Trophoblast cell (in vitro differentiated cells and primary cell): ENCODE results near the gene CYP4Z1.
"Not testable (repeated sequence)": the region's sequence is repeated elsewhere in the genome, so short reads cannot be mapped to it uniquely, and the experiment has no call there.

Experiments used
- DNase-seq, 2 donors: peaks; one replicate each; pipeline ENCODE4 v3.0.0-alpha.2; 2016
- H2AFZ ChIP-seq: 2 replicates; pipeline ENCODE4 v1.6.1; 2013; ENCODE audit warnings: low read length, moderate library complexity, mild to moderate bottlenecking; ENCODE audit not compliant: insufficient read depth, poor library complexity
- H2AK5ac ChIP-seq: 2 replicates; pipeline ENCODE4 v1.6.1; 2013; ENCODE audit warnings: mild to moderate bottlenecking, low read length
- H2BK120ac ChIP-seq: 2 replicates; pipeline ENCODE4 v1.6.1; 2013; ENCODE audit warnings: low read length, mild to moderate bottlenecking, moderate library complexity; ENCODE audit not compliant: insufficient read depth, poor library complexity
- H2BK12ac ChIP-seq: 2 replicates; pipeline ENCODE4 v1.6.1; 2013; ENCODE audit warnings: mild to moderate bottlenecking, low read length, moderate library complexity
- H2BK5ac ChIP-seq: 2 replicates; pipeline ENCODE4 v1.6.1; 2013; ENCODE audit warnings: low read length, low read depth, moderate library complexity, mild to moderate bottlenecking; ENCODE audit not compliant: poor library complexity
- H3K14ac ChIP-seq: 2 replicates; pipeline ENCODE4 v1.6.1; 2013; ENCODE audit warnings: mild to moderate bottlenecking, low read length
- H3K18ac ChIP-seq: 2 replicates; pipeline ENCODE4 v1.6.1; 2013; ENCODE audit warnings: mild to moderate bottlenecking, low read length
- H3K23ac ChIP-seq: 2 replicates; pipeline ENCODE4 v1.6.1; 2013; ENCODE audit warnings: low read length
- H3K27ac ChIP-seq: 2 replicates; pipeline ENCODE4 v1.5.1; 2013; ENCODE audit warnings: low read depth, mild to moderate bottlenecking, inconsistent platforms, low read length, moderate library complexity
- H3K27me3 ChIP-seq: 2 replicates; pipeline ENCODE4 v1.6.1; 2013; ENCODE audit warnings: inconsistent platforms, mild to moderate bottlenecking, low read length, moderate library complexity; ENCODE audit not compliant: insufficient read depth
- H3K36me3 ChIP-seq, 2 experiments: 1 replicate in 1 of 2; 2 replicates in 1 of 2; pipeline ENCODE4 v1.6.1; 2013; ENCODE audit warnings: low read length in 2 of 2, mild to moderate bottlenecking in 2 of 2, moderate library complexity in 1 of 2; ENCODE audit not compliant: insufficient read depth in 2 of 2, control insufficient read depth in 1 of 2
- H3K4ac ChIP-seq: 2 replicates; pipeline ENCODE4 v1.6.1; 2013; ENCODE audit warnings: low read depth, mild to moderate bottlenecking, low read length, moderate library complexity
- H3K4me1 ChIP-seq, 2 experiments: 1 replicate in 1 of 2; 2 replicates in 1 of 2; pipeline ENCODE4 v1.6.1; 2013; ENCODE audit warnings: low read length in 2 of 2, mild to moderate bottlenecking in 2 of 2, moderate library complexity in 1 of 2; ENCODE audit not compliant: insufficient read depth in 2 of 2, control insufficient read depth in 1 of 2
- H3K4me2 ChIP-seq: 2 replicates; pipeline ENCODE4 v1.6.1; 2013; ENCODE audit warnings: inconsistent platforms, mild to moderate bottlenecking, low read length, moderate library complexity
- H3K4me3 ChIP-seq: 2 replicates; pipeline ENCODE4 v1.5.1; 2013; ENCODE audit warnings: mild to moderate bottlenecking, low read depth, low read length, inconsistent platforms
- H3K79me1 ChIP-seq: one replicate; pipeline ENCODE4 v1.6.1; 2013; ENCODE audit warnings: low read length
- H3K79me2 ChIP-seq: 2 replicates; pipeline ENCODE4 v1.6.1; 2013; ENCODE audit warnings: low read length, mild to moderate bottlenecking; ENCODE audit not compliant: control insufficient read depth, insufficient read depth, poor library complexity
- H3K9ac ChIP-seq: 2 replicates; pipeline ENCODE4 v1.6.1; 2013; ENCODE audit warnings: mild to moderate bottlenecking, low read length
- H3K9me3 ChIP-seq: 2 replicates; pipeline ENCODE4 v1.6.1; 2013; ENCODE audit warnings: low read depth, mild to moderate bottlenecking, control low read depth, inconsistent platforms, low read length; ENCODE audit not compliant: insufficient read depth
- H4K12ac ChIP-seq: 2 replicates; pipeline ENCODE4 v1.6.1; 2013; ENCODE audit warnings: low read depth, mild to moderate bottlenecking, low read length, moderate library complexity
- H4K8ac ChIP-seq: 2 replicates; pipeline ENCODE4 v1.6.1; 2013; ENCODE audit warnings: low read depth, mild to moderate bottlenecking, low read length, moderate library complexity
- H4K91ac ChIP-seq: one replicate; pipeline ENCODE4 v1.6.1; 2013; ENCODE audit warnings: low read depth, mild to moderate bottlenecking, low read length, moderate library complexity
- WGBS: extraction: QIAGEN DNeasy Blood & Tissue Kit; methylation state at CpG from one replicate; pipeline ENCODE4 v1.1.7; 2013; ENCODE audit warnings: missing lambda C conversion rate; ENCODE audit not compliant: insufficient read length, insufficient coverage; ENCODE audit errors: extremely low coverage; 5-methylcytosine and 5-hydroxymethylcytosine counted together

Gene CYP4Z1

GRCh38 chr1:47128854-47129253, 61.8 kb downstream of the CYP4Z1 start:
- H4K12ac ChIP-seq, H3K27ac ChIP-seq, H3K9me3 ChIP-seq, H3K9ac ChIP-seq, H3K18ac ChIP-seq, H2BK120ac ChIP-seq, H2BK12ac ChIP-seq, H2AK5ac ChIP-seq, H3K79me2 ChIP-seq, H2BK5ac ChIP-seq, H3K27me3 ChIP-seq, H3K23ac ChIP-seq, H3K14ac ChIP-seq, H4K91ac ChIP-seq, DNase-seq, H3K79me1 ChIP-seq, H3K4me3 ChIP-seq, H4K8ac ChIP-seq, H2AFZ ChIP-seq, H3K36me3 ChIP-seq, H3K4me2 ChIP-seq, H3K4me1 ChIP-seq, H3K4ac ChIP-seq: not testable (repeated sequence)
- WGBS: no CpG with 5 or more reads among the region's 2 CpGs

DNA sequence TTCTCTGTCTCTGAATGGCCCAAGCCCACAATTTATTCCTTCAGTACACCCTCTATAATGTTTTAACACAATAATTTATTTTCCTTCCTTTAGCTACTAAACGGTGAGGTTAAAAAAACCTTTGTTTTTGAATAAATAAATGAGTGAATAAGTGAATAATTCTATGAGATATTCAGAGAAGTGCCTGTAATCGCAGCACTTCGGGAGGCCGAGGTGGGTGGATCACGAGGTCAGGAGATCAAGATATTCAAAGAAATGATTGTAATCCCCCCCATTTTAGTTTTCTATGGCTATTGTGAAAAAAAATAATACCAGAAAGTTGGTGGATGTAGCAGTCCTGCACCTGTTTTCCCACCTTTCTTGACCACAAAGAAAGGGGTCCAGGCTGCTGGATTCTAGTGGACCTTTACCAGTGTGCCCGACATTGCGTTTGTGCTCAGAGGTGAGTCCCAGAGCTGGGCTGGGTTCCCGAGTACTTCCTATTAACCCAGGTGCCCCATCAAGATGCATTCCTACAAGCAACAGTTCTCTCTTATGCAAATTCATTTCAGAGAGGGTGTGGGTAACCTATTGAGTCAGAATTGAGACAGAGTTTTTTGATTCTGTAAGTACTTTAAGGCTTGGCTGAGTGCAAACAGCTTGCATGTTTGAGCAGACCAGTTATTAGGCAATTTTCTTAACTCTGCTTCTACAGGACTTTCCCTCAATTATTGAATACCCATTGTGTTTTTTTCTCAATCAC, 62.6 kb downstream of the CYP4Z1 start:
- H3K4ac ChIP-seq, H3K4me3 ChIP-seq, H3K27me3 ChIP-seq, H2BK12ac ChIP-seq, H2AK5ac ChIP-seq, H4K91ac ChIP-seq, H3K79me1 ChIP-seq, H2AFZ ChIP-seq, H3K14ac ChIP-seq, H3K4me1 ChIP-seq, H3K79me2 ChIP-seq, H3K27ac ChIP-seq, H2BK5ac ChIP-seq, H3K23ac ChIP-seq, H4K8ac ChIP-seq, H3K9ac ChIP-seq, H3K18ac ChIP-seq, H3K4me2 ChIP-seq, H2BK120ac ChIP-seq, DNase-seq, H4K12ac ChIP-seq, H3K9me3 ChIP-seq, H3K36me3 ChIP-seq: not testable (repeated sequence)
- no CpG with 5 or more reads among the region's 8 CpGs for WGBS

DNA sequence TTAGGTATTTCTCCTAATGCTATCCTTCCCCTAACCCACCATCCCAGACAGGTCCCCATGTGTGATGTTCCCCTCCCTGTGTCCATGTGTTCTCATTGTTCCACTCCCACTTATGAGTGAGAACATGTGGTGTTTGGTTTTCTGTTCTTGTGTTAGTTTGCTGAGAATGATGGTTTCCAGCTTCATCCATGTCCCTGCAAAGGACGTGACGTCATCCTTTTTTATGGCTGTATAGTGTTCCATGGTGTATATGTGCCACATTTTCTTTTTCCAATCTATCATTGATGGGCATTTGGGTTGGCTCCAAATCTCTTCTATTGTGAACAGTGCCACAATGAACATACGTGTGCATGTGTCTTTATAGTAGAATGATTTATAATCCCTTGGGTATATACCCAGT, 65.6 kb downstream of the CYP4Z1 start:
- not testable (repeated sequence) for H2BK120ac ChIP-seq, H3K4me1 ChIP-seq, H3K4me2 ChIP-seq, H2BK12ac ChIP-seq, H3K36me3 ChIP-seq, DNase-seq, H3K9me3 ChIP-seq, H3K23ac ChIP-seq, H4K12ac ChIP-seq, H3K18ac ChIP-seq, H3K79me1 ChIP-seq, H3K4me3 ChIP-seq, H4K8ac ChIP-seq, H2AK5ac ChIP-seq, H3K27me3 ChIP-seq, H3K27ac ChIP-seq, H3K14ac ChIP-seq, H2BK5ac ChIP-seq, H3K79me2 ChIP-seq, H4K91ac ChIP-seq, H3K4ac ChIP-seq, H3K9ac ChIP-seq, H2AFZ ChIP-seq
- no CpG with 5 or more reads among the region's 3 CpGs for WGBS

DNA sequence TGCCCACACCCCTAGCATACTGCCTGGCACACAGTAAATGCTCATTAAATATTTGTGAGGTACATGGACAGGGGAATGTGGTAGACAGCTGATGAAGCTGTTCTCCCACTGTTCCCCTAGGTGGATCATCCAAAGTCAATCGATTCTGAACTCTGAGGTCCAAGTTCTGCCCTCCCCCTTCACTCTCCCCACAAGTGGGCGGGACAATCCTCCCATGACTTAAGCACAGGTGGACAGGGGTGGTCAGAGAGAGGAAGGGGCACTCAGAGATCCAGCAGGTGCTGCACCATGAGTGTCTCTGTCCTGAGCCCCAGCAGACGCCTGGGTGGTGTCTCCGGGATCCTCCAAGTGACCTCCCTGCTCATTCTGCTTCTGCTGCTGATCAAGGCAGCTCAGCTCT, 70.2 kb downstream of the CYP4Z1 start, which contains the start of gene CYP4A22:
Gene CYP4A22, plus strand, starts transcription at position 244 of the 400 bp plus-strand sequence. Its CDS starts 45 bp downstream, at position 289.
- Histone ChIP-seq H3K4me1 (no peaks in the 10 kb centered on the region), H3K27ac (no peak within 1 kb of the TSS), H2BK12ac (no peak within 1 kb of the TSS), H2BK120ac (no peak within 1 kb of the TSS), H3K4me2 (no peak within 1 kb of the TSS), H3K36me3 (no peaks in the 10 kb centered on the region), H3K23ac (no peak within 1 kb of the TSS), H3K4ac (no peak within 1 kb of the TSS), H3K18ac (no peak within 1 kb of the TSS), H3K79me2 (no peaks in the 10 kb centered on the region), H4K12ac (no peak within 1 kb of the TSS), H3K9me3 (peaks cover 2% of the 10 kb centered on the region), H3K9ac (no peak within 1 kb of the TSS), H3K4me3 (no peak within 1 kb of the TSS), H3K14ac (no peak within 1 kb of the TSS), H2AK5ac (no peak within 1 kb of the TSS), H4K91ac (no peak within 1 kb of the TSS), H4K8ac (no peak within 1 kb of the TSS), H2AFZ (no peak within 1 kb of the TSS), H3K27me3 (no peaks in the 10 kb centered on the region), H2BK5ac (no peak within 1 kb of the TSS), H3K79me1 (no peaks in the 10 kb centered on the region)
- DNase-seq: no peak
- no CpG with 5 or more reads among the region's 4 CpGs for WGBS
